ENCODE results near the gene PHF19.

PHF19 gene

DNA sequence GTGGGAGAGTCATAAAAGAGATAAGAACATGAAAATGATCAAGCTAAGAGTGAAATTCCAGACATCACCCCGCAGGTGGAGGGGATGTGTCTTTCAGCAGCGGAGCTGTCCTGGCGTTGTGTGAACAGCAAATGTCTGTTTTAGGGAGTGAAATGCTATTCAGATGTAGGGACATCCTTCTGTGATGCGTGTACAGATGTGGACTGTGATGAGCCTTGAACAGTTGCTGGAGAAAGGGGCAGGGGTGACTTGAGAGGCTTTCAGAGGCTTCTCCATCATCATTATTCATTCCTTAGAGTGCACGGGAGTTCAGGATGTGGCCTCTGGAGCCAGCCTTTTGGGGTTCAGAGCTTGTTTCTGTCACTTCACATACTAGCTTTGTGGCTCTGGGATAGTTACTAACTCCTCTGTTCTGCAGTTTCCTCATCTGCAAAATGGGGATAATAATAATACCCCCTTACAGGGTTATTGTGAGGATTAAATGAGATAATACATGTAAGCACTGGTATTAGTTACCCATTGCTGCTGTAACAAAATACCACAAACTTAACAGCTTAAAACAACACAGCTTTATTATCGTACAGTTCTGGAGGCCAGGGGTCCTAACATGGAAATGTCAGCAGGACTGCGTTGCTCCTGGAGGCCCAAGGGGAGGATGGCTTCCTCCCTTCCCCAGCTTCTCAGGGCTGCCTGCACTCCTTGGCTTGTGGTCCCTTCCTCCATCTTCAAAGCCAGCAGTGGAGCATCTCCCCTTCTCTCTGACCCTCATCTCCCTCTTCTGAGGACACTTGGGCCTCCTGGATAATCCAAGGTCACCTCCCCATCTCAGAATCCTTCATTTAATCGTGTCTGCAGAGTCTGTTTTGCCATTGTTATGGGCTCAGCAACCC lies 40.2 kb upstream of the PHF19 start:
- no peak overlapping the region for H3K4me3 ChIP-seq (ENCODE audit: low read depth, low read length)
- no peak for DNase-seq (ENCODE audit: low read depth)
- TF ChIP-seq, protein P1, sequence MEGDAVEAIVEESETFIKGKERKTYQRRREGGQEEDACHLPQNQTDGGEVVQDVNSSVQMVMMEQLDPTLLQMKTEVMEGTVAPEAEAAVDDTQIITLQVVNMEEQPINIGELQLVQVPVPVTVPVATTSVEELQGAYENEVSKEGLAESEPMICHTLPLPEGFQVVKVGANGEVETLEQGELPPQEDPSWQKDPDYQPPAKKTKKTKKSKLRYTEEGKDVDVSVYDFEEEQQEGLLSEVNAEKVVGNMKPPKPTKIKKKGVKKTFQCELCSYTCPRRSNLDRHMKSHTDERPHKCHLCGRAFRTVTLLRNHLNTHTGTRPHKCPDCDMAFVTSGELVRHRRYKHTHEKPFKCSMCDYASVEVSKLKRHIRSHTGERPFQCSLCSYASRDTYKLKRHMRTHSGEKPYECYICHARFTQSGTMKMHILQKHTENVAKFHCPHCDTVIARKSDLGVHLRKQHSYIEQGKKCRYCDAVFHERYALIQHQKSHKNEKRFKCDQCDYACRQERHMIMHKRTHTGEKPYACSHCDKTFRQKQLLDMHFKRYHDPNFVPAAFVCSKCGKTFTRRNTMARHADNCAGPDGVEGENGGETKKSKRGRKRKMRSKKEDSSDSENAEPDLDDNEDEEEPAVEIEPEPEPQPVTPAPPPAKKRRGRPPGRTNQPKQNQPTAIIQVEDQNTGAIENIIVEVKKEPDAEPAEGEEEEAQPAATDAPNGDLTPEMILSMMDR (IDR thresholded peaks at IDR 0.05; ENCODE audit: low read depth, low read length, missing control alignments) = no peak

DNA sequence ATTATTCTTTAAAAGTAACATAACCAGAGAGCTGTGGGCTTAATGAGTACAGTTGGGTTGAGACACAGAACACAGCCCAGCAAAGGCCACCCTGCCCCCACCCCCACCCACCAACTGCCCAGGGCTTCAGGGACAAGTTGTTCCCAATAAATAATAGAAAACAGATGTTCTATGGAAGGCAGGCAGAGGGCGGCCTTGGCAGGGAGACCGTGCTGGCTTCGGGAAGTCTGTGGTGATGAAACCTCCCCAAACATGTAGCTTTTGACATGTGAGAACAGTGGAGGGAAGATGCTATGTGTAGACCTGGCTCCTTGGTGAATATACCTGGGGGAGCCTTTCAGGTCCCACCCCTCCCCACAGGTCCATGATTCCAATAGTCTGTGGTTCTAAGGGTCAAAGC lies 39.6 kb upstream of the PHF19 start:
- H3K4me3 ChIP-seq (ENCODE audit: low read depth, low read length) = no peak overlapping the region
- no peak for DNase-seq (ENCODE audit: low read depth)
- TF ChIP-seq, protein P1 (IDR thresholded peaks at IDR 0.05; ENCODE audit: low read depth, low read length, missing control alignments) = no peak

DNA sequence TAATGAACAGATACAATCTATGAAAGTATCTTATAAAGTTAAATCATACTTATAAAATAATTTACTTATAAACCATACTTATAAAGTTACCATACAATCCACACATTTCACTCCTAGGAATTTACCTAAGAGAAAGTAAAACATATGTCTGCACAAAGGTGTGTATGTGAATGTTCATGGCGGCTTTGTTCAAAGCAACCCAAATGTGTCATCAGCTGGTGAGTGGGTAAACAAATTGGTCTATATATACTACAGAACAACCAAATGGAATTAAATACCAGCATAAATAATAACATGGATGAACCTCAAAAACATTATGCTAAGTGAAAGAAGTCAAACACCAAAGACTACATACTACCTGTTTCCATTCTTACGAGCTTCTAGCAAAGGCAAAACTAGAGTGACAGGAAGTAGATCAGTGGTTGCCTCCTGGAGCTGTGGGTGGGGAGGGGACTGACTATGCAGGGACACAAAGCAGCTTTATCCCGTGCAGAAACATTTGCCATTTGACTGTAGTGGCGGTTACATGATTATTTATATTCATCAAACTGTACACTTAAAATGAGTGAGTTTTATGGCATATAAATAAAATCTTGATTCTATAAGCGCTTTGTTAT lies 39.0 kb upstream of the PHF19 start:
- TF ChIP-seq, protein P1 (IDR thresholded peaks at IDR 0.05; ENCODE audit: low read depth, low read length, missing control alignments) = no peak
- DNase-seq (ENCODE audit: low read depth) = no peak
- H3K4me3 ChIP-seq (ENCODE audit: low read depth, low read length) = no peak overlapping the region

DNA sequence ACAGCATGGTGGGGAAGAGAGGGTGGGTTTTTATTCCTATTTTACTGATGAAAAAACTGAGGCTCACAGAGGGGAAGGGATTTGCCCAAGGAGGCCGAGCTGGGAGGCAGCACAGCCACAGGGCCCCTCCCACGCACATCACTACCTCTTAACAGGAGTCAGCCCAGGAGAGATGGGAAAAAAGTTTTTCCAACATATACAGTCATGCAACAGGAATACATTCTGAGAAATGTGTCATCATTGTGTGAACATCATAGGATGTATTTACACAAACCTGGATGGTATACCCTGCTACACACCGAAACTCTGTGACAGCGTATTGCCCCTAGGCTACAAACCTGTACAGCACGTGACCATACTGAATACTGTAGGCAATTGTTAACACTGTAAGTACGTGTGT lies 38.0 kb upstream of the PHF19 start:
- no peak for DNase-seq (ENCODE audit: low read depth)
- H3K4me3 ChIP-seq (ENCODE audit: low read depth, low read length) = no peak overlapping the region

DNA sequence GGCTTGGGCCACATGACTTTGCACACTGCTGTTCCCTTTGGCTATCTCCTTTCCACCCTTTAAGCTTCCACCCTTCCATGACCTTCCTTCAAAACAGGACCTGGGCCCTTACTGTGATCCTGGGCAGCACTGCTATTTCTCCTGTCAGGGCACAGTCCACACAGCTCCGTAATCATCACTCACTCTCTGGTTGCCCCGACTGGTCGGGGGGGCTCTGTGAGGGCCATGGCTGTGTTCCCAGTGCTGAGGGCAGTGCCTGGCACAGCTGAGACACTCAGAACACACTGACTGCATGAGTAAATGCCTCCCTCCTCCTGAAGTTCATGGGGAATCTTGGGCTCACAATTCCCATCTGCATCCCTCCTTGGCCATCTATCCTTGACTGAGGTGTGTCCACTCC lies 37.4 kb upstream of the PHF19 start:
- TF ChIP-seq, protein P1 (IDR thresholded peaks at IDR 0.05; ENCODE audit: low read depth, low read length, missing control alignments) = no peak
- no peak for DNase-seq (ENCODE audit: low read depth)
- H3K4me3 ChIP-seq (ENCODE audit: low read depth, low read length) = no peak overlapping the region

More for the DNA sequence above, 38.0 kb upstream of the PHF19 start:
- TF ChIP-seq, protein P1 (IDR thresholded peaks at IDR 0.05; ENCODE audit: low read depth, low read length, missing control alignments) = no peak

DNA sequence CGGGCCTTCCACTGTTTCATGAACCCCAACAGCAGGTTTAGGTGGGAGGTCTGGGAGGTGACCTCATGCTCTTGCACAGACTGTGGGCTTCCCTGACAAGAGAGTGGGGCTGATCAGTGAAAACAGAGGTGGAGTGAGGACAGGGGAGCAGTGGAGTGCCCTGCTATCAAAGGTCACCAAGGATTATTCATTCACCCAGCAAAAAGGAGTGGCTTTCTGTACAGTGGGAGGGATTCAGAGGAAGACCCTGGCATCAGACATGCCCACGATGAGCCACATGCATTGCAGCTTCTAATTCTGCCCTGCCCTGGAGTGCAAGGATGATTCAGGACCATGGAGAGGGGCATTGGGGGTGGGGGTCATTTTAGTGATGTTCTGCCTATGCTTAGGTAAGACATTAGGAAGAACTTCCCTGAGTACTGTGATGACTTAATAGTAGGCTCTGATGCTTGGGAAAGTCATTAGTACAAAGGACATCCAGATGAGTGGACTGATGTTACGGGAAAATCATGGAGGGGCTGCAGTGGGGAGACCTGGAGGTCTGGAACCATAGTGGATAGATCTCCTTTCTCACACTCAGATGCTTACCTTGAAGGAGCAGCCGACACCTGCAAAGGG lies 36.8 kb upstream of the PHF19 start:
- no peak for DNase-seq (ENCODE audit: low read depth)
- TF ChIP-seq, protein P1 (IDR thresholded peaks at IDR 0.05; ENCODE audit: low read depth, low read length, missing control alignments) = no peak

More for the DNA sequence above, 36.8 kb upstream of the PHF19 start:
- H3K4me3 ChIP-seq (ENCODE audit: low read depth, low read length) = no peak overlapping the region
